ENCODE measurements around the gene FNIP1.

DNA sequence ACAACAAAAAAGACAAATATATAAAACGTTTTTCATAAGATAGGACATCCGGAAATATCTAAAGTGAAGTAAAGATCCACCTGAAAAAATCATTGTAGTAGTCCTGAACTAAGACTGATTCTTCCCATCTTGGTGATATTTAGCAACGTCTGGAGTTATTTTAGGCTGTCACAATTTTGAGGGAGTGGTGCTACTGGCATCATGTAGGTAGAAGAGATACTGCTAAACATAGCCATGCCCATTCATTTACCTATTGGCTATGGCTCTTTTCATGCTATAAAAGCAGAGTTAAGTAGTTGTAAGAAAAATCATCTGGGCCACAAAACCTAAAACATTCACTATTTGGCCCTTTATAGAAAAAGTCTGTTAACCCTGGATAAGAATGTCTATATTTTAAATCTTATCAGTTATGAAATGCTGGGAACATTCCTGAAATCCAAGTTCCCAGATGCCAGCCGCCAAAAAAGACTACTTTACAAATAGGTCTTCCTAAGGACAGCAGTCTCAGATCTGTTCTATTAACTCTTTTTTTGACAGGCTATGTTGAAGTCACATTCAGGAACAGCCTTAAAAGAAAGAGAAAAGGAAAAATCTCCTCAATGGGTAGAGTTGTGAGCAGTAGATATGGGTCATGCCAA is 188.8 kb downstream of the FNIP1 start:
- TF ChIP-seq EP300 (IDR thresholded peaks at IDR 0.05; ENCODE audit: low read length) (no peak), FOS (IDR thresholded peaks at IDR 0.05; ENCODE audit: extremely low read depth, insufficient read length) (no peak), ARHGAP35 (IDR thresholded peaks at IDR 0.05; ENCODE audit: partially characterized antibody) (no peak), SRSF3 (IDR thresholded peaks at IDR 0.05; ENCODE audit: insufficient read depth, low read length) (no peak), JUND (IDR thresholded peaks at IDR 0.05; ENCODE audit: borderline replicate concordance, low read depth, low read length) (no peak), JUND (tag; IDR thresholded peaks at IDR 0.05; ENCODE audit: borderline replicate concordance, low read depth, low read length) (no peak), SMARCA5 (IDR thresholded peaks at IDR 0.05) (no peak), POLR2A (conservative IDR thresholded peaks at IDR 0.05) (no peak), MEF2A (IDR thresholded peaks at IDR 0.05; ENCODE audit: control insufficient read depth, low read depth, low read length) (no peak), SMARCC2 (IDR thresholded peaks at IDR 0.05; ENCODE audit: low read depth) (no peak)
- TF ChIP-seq, protein P1, sequence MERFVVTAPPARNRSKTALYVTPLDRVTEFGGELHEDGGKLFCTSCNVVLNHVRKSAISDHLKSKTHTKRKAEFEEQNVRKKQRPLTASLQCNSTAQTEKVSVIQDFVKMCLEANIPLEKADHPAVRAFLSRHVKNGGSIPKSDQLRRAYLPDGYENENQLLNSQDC (CRISPR knock-in tag; IDR thresholded peaks at IDR 0.05), result no peak
- TF ChIP-seq, protein P2, sequence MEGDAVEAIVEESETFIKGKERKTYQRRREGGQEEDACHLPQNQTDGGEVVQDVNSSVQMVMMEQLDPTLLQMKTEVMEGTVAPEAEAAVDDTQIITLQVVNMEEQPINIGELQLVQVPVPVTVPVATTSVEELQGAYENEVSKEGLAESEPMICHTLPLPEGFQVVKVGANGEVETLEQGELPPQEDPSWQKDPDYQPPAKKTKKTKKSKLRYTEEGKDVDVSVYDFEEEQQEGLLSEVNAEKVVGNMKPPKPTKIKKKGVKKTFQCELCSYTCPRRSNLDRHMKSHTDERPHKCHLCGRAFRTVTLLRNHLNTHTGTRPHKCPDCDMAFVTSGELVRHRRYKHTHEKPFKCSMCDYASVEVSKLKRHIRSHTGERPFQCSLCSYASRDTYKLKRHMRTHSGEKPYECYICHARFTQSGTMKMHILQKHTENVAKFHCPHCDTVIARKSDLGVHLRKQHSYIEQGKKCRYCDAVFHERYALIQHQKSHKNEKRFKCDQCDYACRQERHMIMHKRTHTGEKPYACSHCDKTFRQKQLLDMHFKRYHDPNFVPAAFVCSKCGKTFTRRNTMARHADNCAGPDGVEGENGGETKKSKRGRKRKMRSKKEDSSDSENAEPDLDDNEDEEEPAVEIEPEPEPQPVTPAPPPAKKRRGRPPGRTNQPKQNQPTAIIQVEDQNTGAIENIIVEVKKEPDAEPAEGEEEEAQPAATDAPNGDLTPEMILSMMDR (IDR thresholded peaks at IDR 0.05 in 2 of 3, conservative IDR thresholded peaks at IDR 0.05 in 1 of 3; ENCODE audit: insufficient read depth in 2 of 3, low read depth in 1 of 3, low read length in 3 of 3), result no peak
- TF ChIP-seq, protein P3, sequence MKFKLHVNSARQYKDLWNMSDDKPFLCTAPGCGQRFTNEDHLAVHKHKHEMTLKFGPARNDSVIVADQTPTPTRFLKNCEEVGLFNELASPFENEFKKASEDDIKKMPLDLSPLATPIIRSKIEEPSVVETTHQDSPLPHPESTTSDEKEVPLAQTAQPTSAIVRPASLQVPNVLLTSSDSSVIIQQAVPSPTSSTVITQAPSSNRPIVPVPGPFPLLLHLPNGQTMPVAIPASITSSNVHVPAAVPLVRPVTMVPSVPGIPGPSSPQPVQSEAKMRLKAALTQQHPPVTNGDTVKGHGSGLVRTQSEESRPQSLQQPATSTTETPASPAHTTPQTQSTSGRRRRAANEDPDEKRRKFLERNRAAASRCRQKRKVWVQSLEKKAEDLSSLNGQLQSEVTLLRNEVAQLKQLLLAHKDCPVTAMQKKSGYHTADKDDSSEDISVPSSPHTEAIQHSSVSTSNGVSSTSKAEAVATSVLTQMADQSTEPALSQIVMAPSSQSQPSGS (CRISPR knock-in tag; IDR thresholded peaks at IDR 0.05), result no peak

All from K562 (cell line).